D721Med (cell line): ENCODE measurements around the gene ITPRIP.

Experiments
- DNase-seq: peaks from one replicate; pipeline ENCODE4 v3.0.0; 2011; ENCODE audit warnings: low spot score; ENCODE audit not compliant: insufficient read length
- FAIRE-seq: peaks from 2 replicates; lab custom pipeline; 2011; peaks lifted over from hg19 to GRCh38; lab: Jason Lieb, UNC
- CTCF ChIP-seq: IDR thresholded peaks from 2 replicates; pipeline ENCODE4 v1.5.1; 2012; ENCODE audit warnings: mild to moderate bottlenecking, control low read depth; ENCODE audit not compliant: insufficient read depth; ENCODE audit errors: missing control alignments

The ITPRIP gene

GRCh38 chr10:104307576-104308438, 30.5 kb downstream of the ITPRIP start:
- no peak for TF ChIP-seq CTCF
- no peak for FAIRE-seq
- no peak for DNase-seq

- TF ChIP-seq CTCF: no peak
- FAIRE-seq (no peak), DNase-seq (no peak)
Observed at GRCh38 chr10:104306897-104307296, 31.4 kb downstream of the ITPRIP start.

GRCh38 chr10:104304927-104305326, 33.3 kb downstream of the ITPRIP start:
- no peak for DNase-seq
- TF ChIP-seq CTCF: no peak
- no peak for FAIRE-seq

GRCh38 chr10:104304356-104304745, 33.9 kb downstream of the ITPRIP start:
- DNase-seq (no peak), FAIRE-seq (no peak)
- no peak for TF ChIP-seq CTCF

GRCh38 chr10:104303594-104304355, 34.5 kb downstream of the ITPRIP start:
- no peak for TF ChIP-seq CTCF
- FAIRE-seq (no peak), DNase-seq (no peak)

GRCh38 chr10:104301907-104302690, 36.2 kb downstream of the ITPRIP start:
- FAIRE-seq (no peak), DNase-seq (no peak)
- TF ChIP-seq CTCF: no peak
